ENCODE measurements around the gene VLDLR. TPM values are rescaled to one million over a fixed set of nuclear protein-coding genes. Genes with fewer than 3 reads are reported as not detected.
"Not testable (repeated sequence)": the region's sequence is repeated elsewhere in the genome, so short reads cannot be mapped to it uniquely, and the experiment has no call there.

The VLDLR gene
- total RNA-seq, 1 donor from 2014 or later = 23.8 TPM

DNA sequence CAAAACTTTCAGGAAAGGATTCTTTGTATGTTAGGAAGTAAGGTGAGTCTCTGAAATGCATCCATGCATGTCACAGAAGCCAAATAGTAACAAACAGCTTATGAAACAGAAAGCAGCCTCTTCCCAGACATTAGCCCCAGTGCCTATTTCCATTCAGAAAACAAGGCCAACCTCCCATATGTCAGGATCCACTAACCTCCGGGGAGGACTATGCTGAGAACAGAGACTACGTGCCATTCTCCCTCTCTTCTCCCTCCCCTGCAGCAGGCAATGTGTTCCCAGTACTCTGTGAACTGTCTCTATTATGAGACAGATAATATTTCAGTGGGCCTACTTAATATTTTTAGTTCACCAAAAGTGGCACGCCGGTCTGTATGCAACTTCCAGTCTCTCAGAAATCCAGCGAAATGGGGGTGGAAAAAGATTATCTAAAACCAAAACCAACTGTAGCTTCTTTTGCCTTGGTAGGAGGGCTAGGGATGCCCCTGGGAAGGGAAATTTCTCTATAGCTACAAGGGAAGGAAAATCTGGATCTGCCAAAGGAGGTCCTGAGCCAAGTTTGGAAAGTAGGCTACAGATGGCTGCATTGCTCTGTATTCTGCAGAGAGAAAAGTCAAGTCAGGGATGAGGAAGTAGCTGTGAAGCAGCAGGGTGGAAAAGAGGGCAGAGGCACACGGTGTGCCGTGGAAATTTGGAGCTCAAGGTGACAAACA is 42.0 kb downstream of the VLDLR start:
- no peak for DNase-seq (ENCODE audit: low spot score)

DNA sequence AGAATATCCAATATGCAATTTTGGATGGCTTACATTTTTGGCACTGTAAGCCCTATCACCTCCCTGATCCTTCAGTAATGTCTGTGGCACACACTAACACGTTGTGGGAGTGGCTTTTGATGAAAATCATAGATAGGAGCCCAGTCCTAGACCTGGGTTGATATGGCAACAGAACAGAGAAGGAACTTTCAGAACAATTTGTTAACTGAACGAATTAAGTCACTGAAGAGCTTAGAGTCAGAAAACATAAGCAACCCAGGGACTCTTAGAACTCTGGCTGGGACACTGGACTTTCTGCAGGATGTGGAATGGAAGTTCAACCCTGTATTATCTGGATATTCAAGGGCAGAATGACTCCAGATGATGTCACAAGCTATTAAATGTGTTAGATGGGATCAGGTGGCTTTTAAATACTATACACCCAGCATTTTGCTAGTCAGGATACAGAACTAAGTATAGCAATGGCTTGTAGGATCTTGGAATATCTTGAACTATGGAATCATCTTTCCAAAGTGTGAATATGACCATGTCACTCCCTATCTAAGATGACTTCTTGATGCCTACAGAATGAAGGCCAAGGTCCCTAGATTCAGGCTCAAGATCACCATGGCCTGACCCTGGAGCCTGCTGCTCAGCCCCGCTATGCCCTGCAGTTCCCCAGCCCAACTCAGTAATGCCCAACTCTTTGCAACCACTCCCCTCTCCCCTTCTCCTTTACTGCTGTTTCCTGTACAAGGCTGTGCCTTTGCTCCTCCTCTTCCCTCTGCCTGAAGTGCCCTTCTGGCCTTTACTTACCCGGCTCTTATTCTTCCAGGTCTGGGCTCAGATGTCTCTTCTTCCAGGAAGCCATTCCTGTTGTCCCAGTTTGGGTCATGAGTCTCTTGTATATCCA is 42.8 kb downstream of the VLDLR start:
- no peak for DNase-seq (ENCODE audit: low spot score)

DNA sequence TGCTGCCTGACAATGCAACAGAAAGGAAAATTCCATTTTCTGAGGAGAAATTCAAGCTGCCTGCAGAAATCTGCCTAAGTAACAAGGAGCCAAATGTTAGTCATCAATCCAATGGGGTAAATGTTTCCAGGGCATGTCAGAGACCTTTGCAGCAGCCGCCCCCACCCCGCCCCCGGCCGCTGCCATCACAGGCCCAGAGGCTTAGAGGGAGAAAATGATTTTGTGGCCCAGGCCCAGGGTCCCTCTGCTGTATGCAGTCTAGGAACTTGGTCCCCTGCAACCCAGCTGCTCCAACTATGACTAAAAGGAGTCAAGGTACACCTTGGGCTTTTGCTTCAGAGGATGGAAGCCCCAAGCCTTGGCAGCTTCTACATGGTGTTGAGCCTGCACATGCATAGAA is 45.0 kb downstream of the VLDLR start:
- DNase-seq (ENCODE audit: low spot score) = no peak

DNA sequence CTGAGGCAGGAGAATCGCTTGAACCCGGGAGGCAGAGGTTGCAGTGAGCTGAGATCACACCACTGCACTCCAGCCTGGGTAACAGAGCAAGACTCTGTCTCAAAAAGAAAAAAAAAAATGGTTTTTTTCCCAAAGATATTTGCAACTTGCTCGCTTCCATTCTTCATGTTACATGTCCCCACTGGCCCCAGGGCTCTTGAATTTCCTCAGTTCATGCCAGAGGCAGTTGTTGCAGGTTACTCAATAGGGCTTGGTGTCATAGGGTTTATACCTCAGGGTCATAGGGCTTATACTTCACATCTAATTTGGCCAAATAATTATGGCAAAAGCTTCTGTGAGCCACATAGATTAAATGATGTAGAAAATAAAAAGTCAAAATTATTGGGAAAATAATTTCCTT is 51.6 kb downstream of the VLDLR start:
- no peak for DNase-seq (ENCODE audit: low spot score)

DNA sequence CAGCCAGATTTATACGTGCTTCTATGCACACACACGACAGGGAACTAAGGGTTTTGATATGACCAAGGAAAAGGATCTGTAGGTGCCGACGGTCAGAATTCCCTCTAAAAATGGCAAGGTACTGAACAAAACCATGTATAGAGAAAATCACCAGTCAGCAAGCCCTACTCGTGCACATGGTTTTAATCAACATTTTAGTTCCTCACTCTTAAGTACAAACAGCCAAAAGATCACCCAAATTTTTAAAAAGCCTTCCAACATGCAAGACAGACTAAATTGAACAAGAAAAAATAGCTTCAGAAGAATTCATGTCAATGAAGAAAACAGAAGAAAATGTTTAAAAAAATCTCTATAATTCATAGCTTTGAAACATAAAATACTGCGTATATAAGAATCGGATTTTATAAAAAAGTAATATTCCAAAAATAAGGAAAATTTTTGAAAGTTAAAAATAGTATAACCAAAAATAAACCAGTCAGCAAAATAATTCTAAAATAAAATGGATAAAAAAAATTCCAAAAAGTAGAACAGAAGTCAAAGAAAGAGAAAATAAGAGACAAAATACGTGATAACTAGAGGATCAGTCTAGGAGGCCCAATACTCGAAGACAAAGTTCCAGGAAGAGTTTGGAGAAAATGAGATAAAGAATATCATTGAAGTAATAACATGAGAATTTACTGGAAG is 52.7 kb downstream of the VLDLR start:
- DNase-seq (ENCODE audit: low spot score) = no peak

DNA sequence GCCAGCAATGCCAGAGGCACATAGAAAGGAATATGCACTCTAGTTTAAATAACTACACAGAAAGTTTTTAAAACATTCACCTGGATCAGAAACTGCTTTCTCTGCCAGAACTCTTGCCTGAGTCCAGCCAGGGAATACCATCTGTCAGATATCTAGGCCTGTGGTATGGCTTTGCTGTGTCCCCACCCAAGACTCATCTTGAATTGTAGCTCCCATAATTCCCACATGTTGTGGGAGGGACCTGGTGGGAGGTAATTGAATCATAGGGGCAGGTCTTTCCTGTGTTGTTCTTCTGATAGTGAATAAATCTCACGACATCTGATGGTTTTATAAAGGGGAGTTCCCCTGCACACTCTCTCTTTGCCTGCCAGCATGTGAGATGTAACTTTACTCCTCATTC is 54.2 kb downstream of the VLDLR start:
- DNase-seq (ENCODE audit: low spot score) = no peak

DNA sequence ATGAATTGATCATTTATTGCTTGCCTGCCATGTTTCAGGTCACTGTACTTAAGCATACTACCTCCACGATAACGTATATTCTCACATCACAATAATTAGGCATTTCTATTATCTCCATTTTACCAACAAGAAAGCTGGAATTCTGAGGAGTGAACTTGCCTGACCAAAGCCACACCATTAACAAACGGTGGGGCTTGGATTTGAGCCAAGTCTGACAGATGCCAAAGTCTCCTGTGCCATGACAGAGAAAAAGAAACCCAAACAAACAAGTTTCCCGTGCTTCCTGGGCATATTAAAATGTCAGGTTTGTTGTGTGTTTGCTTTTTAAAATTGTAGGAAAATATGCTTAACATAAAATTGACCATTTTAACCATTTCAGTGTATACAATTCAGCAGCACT is 54.9 kb downstream of the VLDLR start:
- no peak for DNase-seq (ENCODE audit: low spot score)

DNA sequence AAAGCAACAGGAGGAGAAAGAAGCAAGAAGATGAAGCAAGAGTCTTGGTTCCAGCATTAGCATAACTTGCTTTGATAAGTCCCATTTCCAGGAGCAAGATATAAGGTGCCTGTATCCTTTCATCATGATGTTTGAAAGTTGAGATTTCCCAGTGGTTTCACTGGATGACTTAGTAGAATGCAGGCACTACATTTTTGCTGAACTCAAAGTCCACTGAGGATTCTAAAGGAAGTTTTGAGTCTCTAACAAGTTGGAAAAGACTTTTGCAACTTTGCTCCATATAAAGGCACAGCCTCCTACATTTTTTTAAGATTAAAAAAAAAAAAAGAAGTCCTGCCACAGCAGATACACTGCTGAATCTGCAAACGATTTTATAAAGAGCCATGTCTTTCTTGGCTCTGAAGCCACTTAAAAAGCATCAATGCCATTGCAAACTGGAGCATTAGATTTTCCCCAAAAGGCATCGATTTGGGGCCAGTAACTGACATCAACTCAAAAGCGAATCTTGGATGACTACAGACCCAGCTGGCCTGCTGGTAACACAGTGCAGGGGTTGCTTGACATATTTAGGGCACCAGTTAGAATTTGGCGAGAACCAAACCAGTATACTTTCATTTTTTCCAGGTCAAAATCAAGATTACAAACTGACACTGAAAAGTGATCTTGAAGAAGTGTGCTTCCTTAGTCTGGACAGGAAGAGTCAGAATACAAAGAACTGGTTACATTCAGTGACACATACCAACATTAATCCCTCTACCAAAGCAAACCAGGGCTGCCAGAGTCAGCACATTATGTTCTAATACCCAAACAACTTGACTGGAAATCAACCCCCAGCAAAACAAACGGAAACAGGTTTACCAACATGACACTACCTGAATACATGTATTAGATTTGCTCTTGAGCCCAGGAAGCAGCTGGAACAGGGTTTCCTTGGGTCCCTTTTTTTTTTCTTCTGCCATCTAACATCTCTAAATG is 56.6 kb downstream of the VLDLR start:
- DNase-seq (ENCODE audit: low spot score) = no peak

DNA sequence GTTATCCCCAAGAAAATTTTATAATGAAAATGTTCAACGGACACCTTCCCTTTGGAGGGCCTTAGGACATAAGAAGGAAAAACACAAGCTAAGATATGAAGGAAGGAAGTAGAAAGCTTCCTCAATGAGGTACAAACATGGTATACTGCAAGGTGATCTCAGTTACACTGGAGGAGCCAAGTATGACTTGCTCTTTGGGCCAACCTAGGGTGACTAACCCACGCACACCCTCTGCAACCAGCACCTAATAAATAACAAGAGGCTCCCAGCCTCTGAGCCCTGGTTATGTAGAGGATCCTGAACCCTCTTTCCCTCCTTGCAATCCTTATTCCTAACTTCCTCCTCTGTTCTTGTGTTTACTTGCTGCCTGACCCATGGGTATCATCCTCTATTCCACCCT is 57.4 kb downstream of the VLDLR start:
- DNase-seq (ENCODE audit: low spot score) = no peak

DNA sequence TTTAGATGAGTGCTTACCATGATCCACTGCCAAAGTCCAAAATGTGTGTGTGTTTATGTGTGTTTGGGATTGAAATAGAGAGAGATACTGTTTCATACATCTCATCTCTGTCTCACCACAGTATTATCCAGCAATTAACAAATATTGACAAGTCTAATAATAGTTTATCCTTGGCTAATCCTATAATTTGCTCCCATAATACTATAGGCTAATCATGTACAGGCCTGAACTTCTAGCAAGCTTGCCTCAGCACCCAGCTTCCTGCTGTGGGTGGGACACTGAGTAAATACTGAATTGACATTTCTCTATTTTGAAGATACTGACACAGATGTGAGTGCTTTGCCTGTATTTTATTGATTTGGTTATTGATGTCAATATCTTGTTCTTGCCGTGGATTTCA is 60.4 kb downstream of the VLDLR start:
- DNase-seq (ENCODE audit: low spot score) = no peak

DNA sequence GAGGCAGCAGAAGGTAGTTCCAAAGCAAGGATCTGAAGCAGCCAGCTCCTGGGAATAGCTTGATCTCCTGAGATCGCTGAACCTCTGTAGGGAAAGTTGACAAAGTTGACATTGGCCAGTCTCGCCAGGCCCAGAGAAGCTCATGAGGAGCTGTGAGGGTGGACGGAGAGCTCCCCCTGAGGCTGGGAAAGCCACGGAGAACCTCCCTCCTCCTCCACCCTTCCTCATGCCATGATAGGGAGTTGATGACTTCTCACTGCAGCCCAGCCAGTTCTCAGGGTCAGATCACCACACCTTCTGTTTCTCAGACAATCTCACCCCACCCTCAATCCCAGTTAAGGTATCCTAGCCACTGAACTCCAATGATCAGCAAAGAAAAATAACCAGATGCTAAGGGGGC is 65.3 kb downstream of the VLDLR start:
- no peak for DNase-seq (ENCODE audit: low spot score)

DNA sequence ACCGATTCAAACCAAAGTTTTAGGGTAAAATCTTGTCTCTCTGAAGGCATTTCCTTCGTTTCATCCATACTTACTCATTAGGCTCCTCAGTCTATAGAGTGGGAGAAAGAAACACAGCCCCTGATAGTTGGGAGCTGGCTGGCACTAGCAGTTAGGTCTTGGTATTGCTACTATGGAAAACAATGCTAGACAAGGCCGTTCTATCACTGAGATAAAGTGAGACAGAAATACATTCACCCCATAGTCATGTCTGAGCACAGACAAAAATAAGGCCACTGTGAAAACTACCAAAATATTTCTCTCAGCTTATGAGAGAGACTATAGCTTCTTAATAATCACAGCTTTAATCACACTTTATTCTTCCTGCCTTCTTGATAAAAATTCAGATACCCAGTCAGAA is 67.0 kb downstream of the VLDLR start:
- DNase-seq (ENCODE audit: low spot score) = no peak

DNA sequence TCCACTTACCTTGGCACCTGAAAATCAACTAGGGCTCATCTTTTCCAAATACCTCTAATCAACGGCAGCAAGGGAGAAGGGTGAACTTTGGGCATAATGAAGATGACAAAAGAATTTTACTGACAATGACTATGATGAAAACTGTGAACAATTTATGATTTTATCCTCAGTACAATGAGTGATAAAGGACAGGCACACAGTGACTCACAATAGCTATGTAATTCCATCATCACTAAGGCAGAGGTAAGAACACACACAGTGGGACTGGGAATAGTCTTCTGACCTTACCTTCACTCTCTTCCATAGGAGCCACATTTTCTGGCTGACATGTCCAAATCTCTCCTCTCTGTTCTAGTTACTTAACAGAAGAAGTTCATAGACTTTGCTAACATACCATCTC is 69.6 kb downstream of the VLDLR start:
- DNase-seq (ENCODE audit: low spot score) = no peak

DNA sequence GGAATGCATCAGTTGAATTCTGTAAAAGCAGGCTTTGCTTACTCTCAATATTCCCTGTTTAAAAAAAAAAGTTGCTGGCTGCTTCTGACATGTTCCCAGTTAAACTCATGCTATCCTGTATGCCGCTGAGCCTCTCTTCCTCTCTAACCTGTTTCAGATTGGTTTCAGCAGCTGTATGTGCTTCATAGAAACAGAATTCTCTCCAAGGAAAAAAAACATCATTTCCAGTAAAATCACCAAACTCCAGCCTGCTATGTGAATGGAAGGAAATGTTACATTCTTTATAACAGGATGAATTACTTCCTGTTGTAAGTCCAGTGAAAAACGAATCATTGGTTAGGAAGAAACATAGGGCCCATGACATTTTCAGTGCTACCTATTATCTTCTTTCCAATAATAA is 70.0 kb downstream of the VLDLR start:
- DNase-seq (ENCODE audit: low spot score) = no peak

DNA sequence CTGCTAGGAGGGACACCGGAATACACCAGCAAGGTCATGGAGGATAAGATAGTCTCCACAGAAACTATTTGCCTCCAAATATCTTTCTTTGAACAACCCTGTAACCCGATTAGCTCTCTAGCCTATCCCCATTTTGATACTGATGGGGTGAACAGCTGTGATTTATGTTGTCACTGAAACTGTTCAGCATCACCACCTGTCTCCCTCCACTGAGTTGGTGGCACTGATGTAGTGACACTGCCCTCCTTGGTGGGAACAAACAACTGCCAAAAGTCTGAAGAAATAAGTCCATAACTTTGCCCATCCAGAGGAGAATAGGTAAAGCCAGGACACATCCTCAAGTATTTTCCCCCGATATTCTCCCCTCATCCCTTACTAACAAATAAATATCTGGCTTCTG is 71.5 kb downstream of the VLDLR start:
- no peak for DNase-seq (ENCODE audit: low spot score)

DNA sequence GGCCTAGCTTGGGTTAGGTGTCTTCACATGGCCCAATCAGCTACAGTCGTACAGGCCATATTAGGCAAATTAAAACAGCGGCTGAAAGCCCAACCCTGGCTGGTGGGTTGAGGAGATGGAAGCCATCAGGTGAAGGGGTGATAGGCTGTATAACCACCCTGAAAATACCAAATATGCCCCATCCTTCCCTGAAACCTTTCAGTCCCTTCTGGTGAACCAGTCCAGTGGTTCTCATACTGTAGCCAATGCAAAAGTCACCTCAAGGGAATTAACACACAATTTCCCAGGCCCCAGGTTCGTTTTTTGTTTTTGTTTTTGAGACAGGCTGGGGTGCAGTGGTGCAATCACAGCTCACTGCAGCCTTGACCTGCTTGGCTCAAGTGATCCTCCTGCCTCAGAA is 75.9 kb downstream of the VLDLR start:
- DNase-seq (ENCODE audit: low spot score) = no peak

DNA sequence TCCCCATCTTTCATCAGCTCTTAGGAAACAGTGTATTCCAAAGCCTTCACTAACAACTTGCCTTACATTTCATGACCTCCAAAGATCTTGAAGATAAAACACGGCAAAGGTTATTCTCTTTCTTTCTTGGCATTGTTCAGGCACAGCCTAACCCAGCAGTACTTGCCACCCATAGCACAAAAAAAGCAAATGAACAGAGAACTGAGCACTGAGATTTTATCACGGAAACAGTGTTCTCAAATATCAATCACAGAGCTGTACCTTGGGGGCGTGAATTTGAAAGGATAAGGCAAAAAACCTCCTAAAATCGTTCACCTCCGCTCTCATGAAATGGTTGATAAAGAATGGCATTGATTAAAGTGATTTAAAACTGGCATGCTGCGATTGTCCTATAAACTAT is 78.8 kb downstream of the VLDLR start:
- DNase-seq (ENCODE audit: low spot score) = no peak

DNA sequence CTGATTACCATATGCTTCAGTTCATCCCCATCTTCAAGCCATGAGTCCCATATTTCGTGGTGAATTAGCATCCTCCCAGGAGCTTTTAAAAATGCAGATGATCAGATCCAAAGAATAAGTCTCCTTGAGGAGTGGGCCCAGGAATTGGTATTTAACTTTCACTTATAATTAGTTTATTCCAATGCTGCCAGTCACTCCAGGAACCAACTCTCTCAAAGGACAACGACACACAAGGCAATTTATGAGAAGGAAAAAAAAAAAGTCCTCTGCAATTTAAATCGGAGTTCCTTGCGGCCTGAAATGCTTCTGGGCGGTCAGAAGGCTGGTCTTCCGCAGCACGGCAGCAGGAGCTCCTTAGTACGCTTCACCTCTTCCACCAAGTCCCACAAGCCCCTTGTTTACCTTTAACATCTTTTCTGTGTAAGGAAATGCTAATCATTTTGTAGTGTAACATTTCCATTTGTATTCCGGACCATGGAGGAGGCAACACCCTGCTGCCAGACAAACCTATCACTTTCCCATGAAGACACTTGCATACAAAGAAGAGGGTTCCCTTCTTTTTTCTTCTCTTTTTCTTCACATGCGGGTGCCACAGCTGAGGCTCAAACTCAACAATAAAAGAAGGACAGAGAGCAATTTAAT is 79.4 kb downstream of the VLDLR start:
- DNase-seq (ENCODE audit: low spot score) = no peak

DNA sequence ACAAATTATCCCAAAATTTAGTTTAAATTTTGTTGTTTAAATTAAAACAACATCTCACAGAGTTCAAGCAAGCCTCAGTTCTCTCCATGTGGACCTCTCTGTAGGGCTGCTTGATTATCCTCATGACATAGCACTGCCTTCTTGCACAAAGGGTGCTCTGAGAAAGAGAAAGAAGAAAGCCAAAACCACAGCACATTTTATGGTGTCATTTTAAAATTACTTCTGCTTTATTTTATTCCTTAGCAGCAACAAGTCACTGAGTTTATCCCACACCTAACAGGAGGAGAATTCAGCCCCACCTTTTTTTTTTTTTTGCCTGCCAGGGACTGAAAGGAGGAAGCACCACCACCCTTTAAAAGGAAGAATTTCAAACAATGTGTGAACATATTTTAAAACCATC is 82.9 kb downstream of the VLDLR start:
- DNase-seq (ENCODE audit: low spot score) = no peak

DNA sequence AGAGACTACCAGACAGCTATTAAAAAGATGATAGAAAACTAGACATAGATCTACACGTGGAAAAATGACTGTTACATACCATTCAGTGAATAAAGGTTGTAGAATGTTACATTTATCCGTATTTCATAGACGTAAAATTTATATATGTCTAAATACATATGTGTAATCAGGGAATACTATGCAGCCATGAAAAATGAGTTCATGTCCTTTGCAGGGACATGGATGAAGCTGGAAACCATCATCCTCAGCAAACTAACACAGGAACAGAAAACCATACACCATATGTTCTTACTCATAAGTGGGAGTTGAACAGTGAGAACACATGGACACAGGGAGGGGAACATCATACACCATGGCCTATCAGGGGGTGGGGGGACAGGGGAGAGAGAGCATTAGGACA is 85.7 kb downstream of the VLDLR start:
- DNase-seq (ENCODE audit: low spot score) = not testable (repeated sequence)

All from mucosa of gallbladder (tissue), 1 donor.